ENCODE data around the gene FZD4. TPM values are rescaled to one million over a fixed set of nuclear protein-coding genes. Genes with fewer than 3 reads are reported as not detected.

FZD4 gene
- polyA plus RNA-seq, 3 donors = 0.05 TPM; not detected in 2

DNA sequence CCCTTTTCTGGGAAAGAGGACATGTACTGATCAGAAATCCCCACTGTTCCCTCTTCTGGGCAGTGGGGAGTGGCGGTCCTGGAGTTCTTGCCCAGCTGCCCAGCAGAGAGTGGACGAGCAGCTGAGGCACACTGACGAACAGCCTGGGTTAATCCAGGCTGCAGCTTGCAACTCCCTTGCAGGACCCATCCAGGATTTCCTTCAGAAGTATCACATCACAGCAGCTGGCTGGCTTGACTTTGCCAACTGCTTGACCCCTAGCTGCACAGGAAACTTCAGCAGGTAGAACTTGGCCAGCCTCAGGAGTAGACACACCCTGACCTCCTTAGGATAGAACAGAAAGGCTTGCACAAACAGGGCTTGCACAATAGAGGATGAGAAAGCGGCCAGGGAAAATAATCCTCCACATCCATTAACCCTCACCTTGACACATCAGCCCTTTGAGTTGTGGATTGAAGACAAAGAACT is 27.9 kb upstream of the FZD4 start:
- H3K9ac ChIP-seq (ENCODE audit: insufficient read depth, low read length, poor library complexity, severe bottlenecking) = no peak overlapping the region
- TF ChIP-seq, protein P1, sequence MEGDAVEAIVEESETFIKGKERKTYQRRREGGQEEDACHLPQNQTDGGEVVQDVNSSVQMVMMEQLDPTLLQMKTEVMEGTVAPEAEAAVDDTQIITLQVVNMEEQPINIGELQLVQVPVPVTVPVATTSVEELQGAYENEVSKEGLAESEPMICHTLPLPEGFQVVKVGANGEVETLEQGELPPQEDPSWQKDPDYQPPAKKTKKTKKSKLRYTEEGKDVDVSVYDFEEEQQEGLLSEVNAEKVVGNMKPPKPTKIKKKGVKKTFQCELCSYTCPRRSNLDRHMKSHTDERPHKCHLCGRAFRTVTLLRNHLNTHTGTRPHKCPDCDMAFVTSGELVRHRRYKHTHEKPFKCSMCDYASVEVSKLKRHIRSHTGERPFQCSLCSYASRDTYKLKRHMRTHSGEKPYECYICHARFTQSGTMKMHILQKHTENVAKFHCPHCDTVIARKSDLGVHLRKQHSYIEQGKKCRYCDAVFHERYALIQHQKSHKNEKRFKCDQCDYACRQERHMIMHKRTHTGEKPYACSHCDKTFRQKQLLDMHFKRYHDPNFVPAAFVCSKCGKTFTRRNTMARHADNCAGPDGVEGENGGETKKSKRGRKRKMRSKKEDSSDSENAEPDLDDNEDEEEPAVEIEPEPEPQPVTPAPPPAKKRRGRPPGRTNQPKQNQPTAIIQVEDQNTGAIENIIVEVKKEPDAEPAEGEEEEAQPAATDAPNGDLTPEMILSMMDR (IDR thresholded peaks at IDR 0.05) = no peak
- no peak for DNase-seq
- Mint-ChIP-seq H3K27ac (peak overlapping the region in 1 of 7 donors; percentile 30), H3K36me3 (no peaks in the 10 kb centered on the region), H3K4me1 (peaks cover 6% of the 10 kb centered on the region), H3K9me3 (no peaks in the 10 kb centered on the region), H3K27me3 (ENCODE audit: low read depth in 3 of 3) (peaks cover 0 to 4% (median 2%) of the 10 kb centered on the region in 3 donors), H3K4me3 (no peak overlapping the region)
- no peaks in the 10 kb centered on the region for H3K27me3 ChIP-seq (ENCODE audit: control insufficient read depth in 2 of 2, insufficient read depth in 2 of 2, low read length in 2 of 2)
- WGBS (ENCODE audit: insufficient coverage) = 78% methylated on average over 3 of the region's 4 CpGs
- H3K4me2 ChIP-seq (replicated peaks; ENCODE audit: extremely low read depth, low read length, poor library complexity, severe bottlenecking) = no peak overlapping the region
- no peaks in the 10 kb centered on the region for H3K4me1 ChIP-seq (ENCODE audit: control insufficient read depth in 1 of 2, insufficient read depth in 2 of 2, low read length in 2 of 2)
- no peaks in the 10 kb centered on the region for H3K79me2 ChIP-seq (ENCODE audit: insufficient read depth, low read length)
- no peaks in the 10 kb centered on the region for H3K36me3 ChIP-seq (replicated peaks in 1 of 2; ENCODE audit: control insufficient read depth in 1 of 2, insufficient read depth in 2 of 2, low read length in 2 of 2)
- H2AFZ ChIP-seq (ENCODE audit: insufficient read depth, low read depth, low read length, poor library complexity, severe bottlenecking) = no peak overlapping the region
- H3K4me3 ChIP-seq (replicated peaks in 1 of 3; ENCODE audit: low read depth in 2 of 3, low read length in 3 of 3) = no peak overlapping the region
- H3K9me3 ChIP-seq (replicated peaks in 1 of 2; ENCODE audit: control insufficient read depth in 1 of 2, insufficient read depth in 1 of 2, low read length in 2 of 2) = no peaks in the 10 kb centered on the region
- H4K20me1 ChIP-seq (ENCODE audit: insufficient read depth, low read length) = no peaks in the 10 kb centered on the region
- no peak overlapping the region for H3K27ac ChIP-seq (ENCODE audit: low read depth in 1 of 2, low read length in 2 of 2)
- intact Hi-C loops (cut with micrococcal nuclease) = no loop called here

DNA sequence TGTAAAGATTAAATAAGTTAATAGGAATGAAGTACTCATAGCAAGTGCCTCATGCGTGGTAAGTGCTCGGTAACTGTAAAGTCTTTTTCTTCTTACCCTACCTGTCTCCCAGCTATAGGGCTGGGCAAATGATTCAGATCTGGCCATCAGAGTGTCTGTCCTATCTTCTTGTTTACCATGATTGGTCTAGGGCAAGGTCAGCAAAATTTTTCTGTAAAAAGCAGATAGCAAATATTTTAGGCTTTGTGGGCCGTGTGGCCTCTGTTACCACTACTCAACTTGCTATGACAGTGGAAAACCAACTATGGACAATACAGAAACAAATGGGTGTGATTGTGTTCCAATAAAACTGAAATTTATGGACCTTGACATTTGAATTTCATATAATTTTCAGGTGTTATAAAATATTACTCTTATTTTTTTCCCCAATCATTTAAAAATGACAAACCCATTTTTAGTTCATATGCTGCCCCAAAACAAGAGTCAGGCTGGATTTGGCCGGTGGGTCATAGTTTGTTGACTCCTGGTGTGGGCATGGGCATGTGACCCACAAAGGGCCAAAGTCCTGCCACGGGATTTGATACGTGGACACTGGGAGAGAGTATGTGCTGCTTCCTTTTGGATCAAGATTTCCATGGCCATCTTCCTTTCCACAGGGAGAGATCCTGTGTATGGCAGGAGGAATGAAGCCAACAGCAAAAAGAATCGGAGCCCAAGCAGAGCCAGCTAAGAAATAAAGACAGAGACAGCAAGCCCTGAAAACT is 26.8 kb upstream of the FZD4 start:
- H3K27me3 Mint-ChIP-seq (ENCODE audit: low read depth in 3 of 3) = peaks cover 0 to 4% (median 2%) of the 10 kb centered on the region in 3 donors
- TF ChIP-seq, protein P1 (IDR thresholded peaks at IDR 0.05) = no peak
- no peak overlapping the region for H2AFZ ChIP-seq (ENCODE audit: insufficient read depth, low read depth, low read length, poor library complexity, severe bottlenecking)
- intact Hi-C loops (cut with micrococcal nuclease) = no loop called here
- H3K9me3 ChIP-seq (replicated peaks in 1 of 2; ENCODE audit: control insufficient read depth in 1 of 2, insufficient read depth in 1 of 2, low read length in 2 of 2) = no peaks in the 10 kb centered on the region
- H3K36me3 Mint-ChIP-seq = no peaks in the 10 kb centered on the region
- H3K4me1 Mint-ChIP-seq = peaks cover 6% of the 10 kb centered on the region
- H3K4me3 Mint-ChIP-seq = no peak overlapping the region
- H3K4me2 ChIP-seq (replicated peaks; ENCODE audit: extremely low read depth, low read length, poor library complexity, severe bottlenecking) = no peak overlapping the region
- no peaks in the 10 kb centered on the region for H4K20me1 ChIP-seq (ENCODE audit: insufficient read depth, low read length)
- no peak overlapping the region for H3K9ac ChIP-seq (ENCODE audit: insufficient read depth, low read length, poor library complexity, severe bottlenecking)
- WGBS (ENCODE audit: insufficient coverage) = 100% methylated on average over 1 of the region's 7 CpGs
- no peak overlapping the region for H3K27ac Mint-ChIP-seq
- no peaks in the 10 kb centered on the region for H3K27me3 ChIP-seq (ENCODE audit: control insufficient read depth in 2 of 2, insufficient read depth in 2 of 2, low read length in 2 of 2)
- no peak overlapping the region for H3K4me3 ChIP-seq (replicated peaks in 1 of 3; ENCODE audit: low read depth in 2 of 3, low read length in 3 of 3)
- no peak for DNase-seq
- H3K4me1 ChIP-seq (ENCODE audit: control insufficient read depth in 1 of 2, insufficient read depth in 2 of 2, low read length in 2 of 2) = no peaks in the 10 kb centered on the region
- no peaks in the 10 kb centered on the region for H3K36me3 ChIP-seq (replicated peaks in 1 of 2; ENCODE audit: control insufficient read depth in 1 of 2, insufficient read depth in 2 of 2, low read length in 2 of 2)
- no peaks in the 10 kb centered on the region for H3K9me3 Mint-ChIP-seq
- H3K79me2 ChIP-seq (ENCODE audit: insufficient read depth, low read length) = no peaks in the 10 kb centered on the region
- H3K27ac ChIP-seq (ENCODE audit: low read depth in 1 of 2, low read length in 2 of 2) = no peak overlapping the region
